IMR-90 (cell line): ENCODE results near the gene TRIM71.

Source experiments
- BHLHE40 ChIP-seq: fragments of 150-350 bp; IDR thresholded peaks from 2 replicates; pipeline ENCODE4 v1.6.1; 2016; ENCODE audit warnings: mild to moderate bottlenecking, low read depth, low read length
- CEBPB ChIP-seq: IDR thresholded peaks from 2 replicates; pipeline ENCODE4 v1.6.1; 2012; ENCODE audit warnings: low read depth, low read length, improper control_type of control experiment
- ELK1 ChIP-seq: fragments of 150-350 bp; IDR thresholded peaks from 2 replicates; pipeline ENCODE4 v1.6.1; 2016; ENCODE audit warnings: low read depth, mild to moderate bottlenecking, low read length, moderate library complexity, borderline replicate concordance
- FOS ChIP-seq: fragments of 150-350 bp; IDR thresholded peaks from 2 replicates; pipeline ENCODE4 v1.6.1; 2016; ENCODE audit warnings: low read depth, low read length
- MAFK ChIP-seq: IDR thresholded peaks from 2 replicates; pipeline ENCODE4 v1.6.1; 2012; ENCODE audit warnings: low read depth, low read length, improper control_type of control experiment
- NFE2L2 ChIP-seq: fragments of 150-350 bp; IDR thresholded peaks from 2 replicates; pipeline ENCODE4 v1.6.1; 2016; ENCODE audit warnings: low read depth, mild to moderate bottlenecking, low read length
- POLR2A ChIP-seq: IDR thresholded peaks from 2 replicates; pipeline ENCODE4 v1.6.1; 2012; ENCODE audit warnings: mild to moderate bottlenecking, low read depth, low read length
- RAD21 ChIP-seq: IDR thresholded peaks from 2 replicates; pipeline ENCODE4 v1.6.1; 2012; ENCODE audit warnings: low read length, improper control_type of control experiment
- SMC3 ChIP-seq: fragments of 150-350 bp; IDR thresholded peaks from 2 replicates; pipeline ENCODE4 v1.6.1; 2016; ENCODE audit warnings: low read depth, mild to moderate bottlenecking, antibody characterized with exemption, low read length, moderate library complexity
- USF2 ChIP-seq: fragments of 150-350 bp; IDR thresholded peaks from 2 replicates; pipeline ENCODE4 v1.6.1; 2017; ENCODE audit warnings: mild to moderate bottlenecking, antibody characterized with exemption, low read length, low read depth
- TF ChIP-seq, protein P1 (sequence below): conservative IDR thresholded peaks from 2 replicates; pipeline ENCODE4 v1.5.1; 2012; ENCODE audit warnings: mild to moderate bottlenecking, low read depth, low read length, improper control_type of control experiment

GRCh38 chr3:32913790-32914446 is 96.1 kb downstream of the TRIM71 start:
- TF ChIP-seq, protein P1, sequence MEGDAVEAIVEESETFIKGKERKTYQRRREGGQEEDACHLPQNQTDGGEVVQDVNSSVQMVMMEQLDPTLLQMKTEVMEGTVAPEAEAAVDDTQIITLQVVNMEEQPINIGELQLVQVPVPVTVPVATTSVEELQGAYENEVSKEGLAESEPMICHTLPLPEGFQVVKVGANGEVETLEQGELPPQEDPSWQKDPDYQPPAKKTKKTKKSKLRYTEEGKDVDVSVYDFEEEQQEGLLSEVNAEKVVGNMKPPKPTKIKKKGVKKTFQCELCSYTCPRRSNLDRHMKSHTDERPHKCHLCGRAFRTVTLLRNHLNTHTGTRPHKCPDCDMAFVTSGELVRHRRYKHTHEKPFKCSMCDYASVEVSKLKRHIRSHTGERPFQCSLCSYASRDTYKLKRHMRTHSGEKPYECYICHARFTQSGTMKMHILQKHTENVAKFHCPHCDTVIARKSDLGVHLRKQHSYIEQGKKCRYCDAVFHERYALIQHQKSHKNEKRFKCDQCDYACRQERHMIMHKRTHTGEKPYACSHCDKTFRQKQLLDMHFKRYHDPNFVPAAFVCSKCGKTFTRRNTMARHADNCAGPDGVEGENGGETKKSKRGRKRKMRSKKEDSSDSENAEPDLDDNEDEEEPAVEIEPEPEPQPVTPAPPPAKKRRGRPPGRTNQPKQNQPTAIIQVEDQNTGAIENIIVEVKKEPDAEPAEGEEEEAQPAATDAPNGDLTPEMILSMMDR: no peak
- no peak for TF ChIP-seq POLR2A
- TF ChIP-seq SMC3: no peak
- no peak for TF ChIP-seq ELK1
- no peak for TF ChIP-seq NFE2L2
- no peak for TF ChIP-seq USF2
- TF ChIP-seq RAD21: no peak
- TF ChIP-seq BHLHE40: no peak
- no peak for TF ChIP-seq FOS
- no peak for TF ChIP-seq MAFK
- TF ChIP-seq CEBPB: no peak
